HG03103 (cell line): Measurements from ENCODE around the gene TBC1D19.
"Not testable (repeated sequence)": the region's sequence is repeated elsewhere in the genome, so short reads cannot be mapped to it uniquely, and the experiment has no call there.

ENCODE experiments used
- ATAC-seq: cut with Tn5 transposase; IDR thresholded peaks from one replicate; pipeline ENCODE4 v1.9.1; 2021; ENCODE audit warnings: low read depth; ENCODE audit not compliant: unreplicated experiment

The TBC1D19 gene

DNA sequence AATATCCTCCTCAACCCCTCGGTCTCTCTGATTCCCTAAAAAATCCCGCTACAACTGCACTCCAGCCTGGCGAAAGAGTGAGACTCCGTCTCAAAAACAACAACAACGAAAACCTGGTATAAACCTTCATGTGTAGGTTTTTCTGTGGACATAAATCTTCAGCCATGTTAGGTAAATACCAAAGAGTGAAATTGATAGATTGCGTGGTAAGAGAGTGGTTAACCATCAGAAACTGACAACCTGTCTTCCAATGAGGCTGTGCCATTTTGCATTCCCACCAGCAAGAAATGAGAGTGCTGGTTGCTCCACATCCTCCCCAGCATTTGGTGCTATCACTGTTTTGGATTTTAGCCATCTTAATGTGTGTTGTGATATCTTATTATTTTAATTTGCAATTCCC, 10.9 kb downstream of the TBC1D19 start:
- ATAC-seq = no peak

GRCh38 chr4:26596843-26597242, 13.0 kb downstream of the TBC1D19 start:
- no peak for ATAC-seq

DNA sequence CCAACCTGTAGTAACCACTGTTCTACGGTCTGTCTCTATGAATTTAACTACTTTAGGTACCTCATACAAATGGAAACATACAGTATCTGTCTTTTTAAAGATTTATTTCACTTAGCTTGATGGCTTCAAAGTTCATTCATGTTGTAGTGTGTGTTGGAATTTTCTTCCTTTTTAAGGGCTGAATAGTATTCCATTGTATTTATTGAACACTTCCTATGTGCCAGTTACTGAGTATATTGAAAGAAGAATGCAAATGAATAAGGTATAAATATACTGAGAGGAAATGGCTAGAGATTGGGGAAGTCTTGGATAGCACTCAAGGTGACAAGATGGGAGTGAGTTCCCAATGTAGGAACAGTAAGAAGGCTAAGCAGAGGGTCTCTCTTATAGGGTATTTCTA, 17.3 kb downstream of the TBC1D19 start:
- no peak for ATAC-seq

- no peak for ATAC-seq
These were observed 23.9 kb downstream of the TBC1D19 start for GRCh38 chr4:26607776-26608175.

- ATAC-seq = no peak
These were observed 25.5 kb downstream of the TBC1D19 start for GRCh38 chr4:26609391-26609790.

DNA sequence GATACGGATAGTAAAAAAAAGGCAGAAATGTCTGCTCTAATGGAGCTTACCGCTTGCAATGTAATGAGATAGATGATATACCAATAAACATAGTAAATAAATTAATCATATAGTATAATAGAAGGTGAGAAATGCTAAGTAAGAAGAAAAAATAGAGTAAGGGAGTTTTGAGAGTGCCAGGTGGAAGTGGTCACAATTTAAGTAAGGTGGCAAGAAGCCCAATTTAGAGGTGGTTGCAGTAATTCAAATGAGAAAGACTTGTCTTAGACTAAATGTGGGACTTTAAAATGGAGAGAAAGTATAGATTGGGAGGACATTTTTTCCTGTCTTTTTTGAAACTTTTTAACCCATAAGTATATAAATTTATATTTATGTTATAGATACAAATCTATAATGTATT, 26.0 kb downstream of the TBC1D19 start:
- no peak for ATAC-seq

- no peak for ATAC-seq
These were observed 27.5 kb downstream of the TBC1D19 start for GRCh38 chr4:26611372-26611771.

DNA sequence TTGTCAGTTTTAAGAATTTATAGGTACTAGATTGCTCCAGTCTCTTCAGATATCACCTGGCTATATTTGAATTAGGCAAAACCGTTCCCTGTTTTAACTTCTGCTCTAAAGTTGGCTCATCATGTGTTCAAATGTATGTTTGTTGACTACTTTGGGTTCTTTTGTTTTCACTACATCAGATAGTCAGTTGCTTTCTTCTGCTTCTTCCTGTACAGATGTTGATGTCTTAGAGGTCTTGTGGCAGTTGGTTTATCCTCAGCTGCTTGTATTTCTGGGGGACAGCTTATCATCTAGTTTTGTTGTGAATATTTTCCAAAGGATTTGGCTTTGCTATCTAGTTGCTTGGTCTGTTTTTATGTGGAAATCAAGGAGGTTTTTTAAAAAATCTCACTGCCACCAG, 28.0 kb downstream of the TBC1D19 start:
- ATAC-seq = no peak

DNA sequence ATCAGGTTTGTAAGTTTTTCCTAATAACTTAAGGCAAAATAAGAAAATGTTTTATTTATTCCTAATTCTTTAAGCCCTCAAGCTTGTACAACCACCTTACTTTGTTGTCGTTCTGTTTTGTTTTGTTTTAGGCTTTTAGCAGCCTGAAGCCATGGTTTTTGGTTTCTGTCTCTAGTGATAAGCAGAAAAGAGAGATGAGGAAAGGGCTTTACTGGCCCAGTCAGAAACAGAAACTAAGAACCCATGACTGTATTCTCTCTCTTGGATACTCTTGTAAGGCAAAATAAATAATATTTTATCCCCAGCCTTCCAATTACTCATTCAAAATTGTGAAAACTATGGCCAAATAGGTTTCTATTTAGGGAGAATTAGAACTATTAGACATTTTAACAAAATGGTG, 29.4 kb downstream of the TBC1D19 start:
- ATAC-seq = no peak

- no peak for ATAC-seq
These were observed 29.9 kb downstream of the TBC1D19 start for GRCh38 chr4:26613735-26614134.

DNA sequence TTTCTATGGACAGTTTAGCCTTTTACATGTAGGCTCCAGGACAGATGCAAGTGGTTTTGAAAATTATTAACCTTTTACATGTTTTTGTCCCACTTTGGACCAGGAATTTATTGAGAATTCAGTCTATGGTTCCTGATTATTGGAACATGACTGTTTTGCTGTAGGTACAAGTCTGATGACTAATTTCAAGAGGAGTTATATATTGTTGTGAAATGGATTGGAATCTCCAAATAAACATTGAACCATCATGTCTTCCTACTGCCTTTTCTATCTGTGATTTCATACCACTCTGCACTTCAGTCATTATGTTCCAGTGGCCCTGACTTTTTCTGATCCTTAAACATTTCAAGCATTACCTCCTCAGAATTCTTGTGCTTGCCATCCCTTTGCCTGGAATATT, 35.9 kb downstream of the TBC1D19 start:
- no peak for ATAC-seq

DNA sequence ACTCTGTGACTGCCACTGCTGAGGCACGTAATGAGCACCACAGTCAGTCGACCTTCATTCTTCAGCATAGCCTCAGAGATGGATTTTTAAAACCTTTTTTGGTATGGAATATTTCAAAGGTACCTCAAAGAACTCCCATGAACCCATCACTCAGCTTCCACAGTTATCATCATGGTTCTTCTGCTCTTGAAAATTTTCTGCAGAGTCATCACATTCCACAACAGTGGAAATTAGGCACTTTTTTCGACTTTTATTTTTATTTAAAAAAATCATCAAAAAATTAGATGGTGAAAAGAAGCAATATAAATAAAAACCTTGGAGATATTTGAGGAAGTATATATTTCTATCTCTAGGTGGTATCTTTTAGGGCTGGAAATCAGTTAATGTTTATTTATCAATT, 37.5 kb downstream of the TBC1D19 start:
- no peak for ATAC-seq

DNA sequence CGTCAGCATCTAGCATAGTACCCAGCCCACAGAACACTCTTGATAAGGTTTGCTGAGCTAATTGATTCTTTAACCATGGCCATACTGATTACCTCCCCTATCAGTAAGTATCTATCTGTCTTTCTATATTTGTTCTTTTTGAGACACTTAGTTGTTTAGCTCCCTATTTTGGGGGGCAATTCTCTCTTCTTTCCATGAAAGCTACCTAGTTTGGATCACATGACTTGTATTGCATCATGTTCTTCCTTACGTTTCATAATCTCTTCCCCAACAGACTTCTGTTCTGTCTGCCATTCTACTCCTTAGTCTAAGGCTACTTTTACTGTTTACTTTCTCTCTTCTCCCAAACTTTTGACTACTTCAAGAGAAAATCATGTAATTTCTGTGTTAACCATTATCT, 39.0 kb downstream of the TBC1D19 start:
- no peak for ATAC-seq

GRCh38 chr4:26626658-26627057, 42.8 kb downstream of the TBC1D19 start:
- ATAC-seq = not testable (repeated sequence)

DNA sequence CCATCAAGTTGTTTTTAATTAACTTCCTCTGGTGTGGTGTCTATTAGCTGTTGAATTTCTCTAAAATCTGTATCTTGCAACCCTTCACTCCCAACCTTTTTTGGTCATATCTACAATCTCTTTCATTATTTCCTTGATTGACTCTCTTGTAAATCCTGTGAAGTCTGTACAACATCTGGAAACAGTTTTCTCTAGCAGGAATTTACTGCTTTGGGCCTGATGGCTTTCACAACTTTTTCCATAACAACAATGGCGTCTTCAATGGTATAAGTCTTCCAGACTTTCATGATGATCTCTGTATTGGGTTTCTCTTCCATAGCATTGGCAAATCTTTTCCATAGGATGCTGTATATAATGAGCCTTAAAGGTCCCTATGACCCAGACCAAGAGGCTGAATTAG, 49.0 kb downstream of the TBC1D19 start:
- ATAC-seq = no peak

GRCh38 chr4:26634237-26634636, 50.4 kb downstream of the TBC1D19 start:
- ATAC-seq = no peak

DNA sequence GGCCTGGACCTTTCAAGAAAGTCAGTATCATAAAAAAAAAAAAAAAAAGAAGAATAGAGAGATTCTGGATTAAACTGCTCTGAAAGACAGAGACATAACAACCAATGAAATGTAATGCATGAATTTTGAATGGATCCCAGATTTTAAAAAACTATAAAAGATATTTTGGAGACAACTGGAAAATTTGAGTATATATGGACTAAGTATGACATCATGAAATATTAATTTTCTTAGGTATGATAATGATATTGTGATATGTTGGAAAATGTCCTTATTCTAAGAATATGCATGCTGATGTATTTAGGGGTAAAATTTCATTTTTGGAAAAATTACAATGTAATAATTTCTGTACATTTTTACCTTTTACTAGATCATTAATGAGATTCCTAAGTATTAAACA, 52.6 kb downstream of the TBC1D19 start:
- ATAC-seq = no peak

DNA sequence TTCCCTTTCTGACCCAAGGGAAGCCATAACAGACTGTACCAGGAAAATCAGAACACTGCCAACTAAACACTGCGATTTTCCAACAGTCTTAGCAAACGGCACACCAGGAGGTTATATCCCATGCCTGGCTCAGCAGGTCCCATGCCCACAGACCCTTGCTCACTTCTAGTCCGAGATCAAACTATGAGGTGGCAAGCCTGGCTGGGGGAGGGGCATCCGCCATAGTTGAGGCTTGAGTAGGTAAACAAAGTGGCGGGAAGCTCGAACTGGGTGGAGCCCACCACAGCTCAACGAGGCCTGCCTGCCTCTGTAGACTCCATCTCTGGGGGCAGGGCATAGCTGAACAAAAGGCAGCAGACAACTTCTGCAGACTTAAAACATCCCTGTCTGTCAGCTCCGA, 56.8 kb downstream of the TBC1D19 start:
- ATAC-seq = not testable (repeated sequence)

GRCh38 chr4:26647523-26648224, 63.8 kb downstream of the TBC1D19 start:
- ATAC-seq = no peak

DNA sequence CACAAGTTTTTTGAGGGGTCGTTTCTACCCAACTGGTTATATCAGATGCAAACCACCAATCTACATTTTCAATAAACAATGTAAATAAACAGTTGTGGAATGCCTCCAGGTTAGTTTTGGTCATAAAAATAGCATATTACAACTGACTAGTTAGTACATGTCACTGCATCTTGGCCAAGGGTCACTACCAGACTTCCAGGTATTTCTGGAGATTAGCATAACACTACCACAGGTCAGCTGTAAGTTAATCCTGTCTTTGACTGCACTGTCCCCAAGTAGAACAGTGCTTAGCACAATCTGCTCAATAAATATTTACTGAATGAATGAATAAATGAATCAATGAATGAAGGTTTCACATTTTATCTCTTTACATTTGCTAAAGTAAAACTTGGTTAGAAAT, 64.4 kb downstream of the TBC1D19 start:
- no peak for ATAC-seq

DNA sequence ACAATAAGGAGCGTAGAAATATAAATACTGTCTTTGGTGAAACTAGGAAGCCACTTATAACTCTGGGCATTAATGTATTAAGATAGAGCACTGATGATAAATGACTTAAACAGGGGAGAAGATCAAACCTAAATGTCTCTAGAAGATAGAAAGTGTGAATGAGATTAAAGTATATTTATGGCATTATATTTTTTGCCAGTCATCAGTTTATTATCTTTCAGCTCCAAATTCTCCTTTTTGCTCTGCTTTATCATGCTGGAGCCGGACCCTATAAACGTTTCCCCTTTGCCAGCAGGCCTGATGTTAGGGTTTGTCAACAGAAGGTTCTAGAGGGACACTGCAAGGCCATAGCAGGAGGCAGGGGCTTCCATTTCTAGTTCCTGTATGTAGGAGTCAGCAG, 76.4 kb downstream of the TBC1D19 start:
- no peak for ATAC-seq

DNA sequence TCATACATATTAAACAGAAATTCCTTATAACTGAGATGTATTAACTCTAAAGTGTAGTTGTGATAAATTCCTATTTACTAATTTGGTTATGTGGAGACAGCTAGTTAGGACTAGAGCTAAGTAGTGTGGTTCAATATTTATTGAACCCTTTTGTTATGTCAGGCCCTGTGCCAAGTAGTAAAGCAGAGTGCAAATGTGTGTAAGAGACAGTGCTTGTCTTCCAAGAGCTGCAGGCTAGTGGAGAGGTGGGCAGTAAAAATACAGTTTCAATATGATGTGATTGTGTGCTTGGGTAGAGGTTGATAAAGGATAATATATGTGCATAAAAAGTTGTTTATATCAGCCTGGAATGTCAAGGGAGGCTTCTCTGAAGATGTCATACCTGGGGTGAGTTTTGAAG, 80.0 kb downstream of the TBC1D19 start:
- ATAC-seq = no peak
